ENCODE measurements around the gene GNB1L.

GRCh38 chr22:19825904-19826618 lies 28.6 kb downstream of the GNB1L start:
- no peak for TF ChIP-seq EZH2 (IDR thresholded peaks at IDR 0.05; ENCODE audit: insufficient read depth, poor library complexity, severe bottlenecking)
- TF ChIP-seq EZH2phosphoT487 (IDR thresholded peaks at IDR 0.05; ENCODE audit: insufficient read depth, low read depth), result no peak

All from GM23248 (cell line).